HL-60/S4 treated with retinoic acid at 250 ng/mL for 4 days and 3 days (cell line): ENCODE data around the gene TMEM143.
"Not testable (repeated sequence)": the region's sequence is repeated elsewhere in the genome, so short reads cannot be mapped to it uniquely, and the experiment has no call there.

Source experiments
- in situ Hi-C: fragments of 300-500 bp; cut with MboI; formaldehyde crosslinking; loops from 2 replicates; pipeline ENCODE4 v1.7.0; 2022; ENCODE audit warnings: low sequenced_read_pairs

TMEM143 gene

DNA sequence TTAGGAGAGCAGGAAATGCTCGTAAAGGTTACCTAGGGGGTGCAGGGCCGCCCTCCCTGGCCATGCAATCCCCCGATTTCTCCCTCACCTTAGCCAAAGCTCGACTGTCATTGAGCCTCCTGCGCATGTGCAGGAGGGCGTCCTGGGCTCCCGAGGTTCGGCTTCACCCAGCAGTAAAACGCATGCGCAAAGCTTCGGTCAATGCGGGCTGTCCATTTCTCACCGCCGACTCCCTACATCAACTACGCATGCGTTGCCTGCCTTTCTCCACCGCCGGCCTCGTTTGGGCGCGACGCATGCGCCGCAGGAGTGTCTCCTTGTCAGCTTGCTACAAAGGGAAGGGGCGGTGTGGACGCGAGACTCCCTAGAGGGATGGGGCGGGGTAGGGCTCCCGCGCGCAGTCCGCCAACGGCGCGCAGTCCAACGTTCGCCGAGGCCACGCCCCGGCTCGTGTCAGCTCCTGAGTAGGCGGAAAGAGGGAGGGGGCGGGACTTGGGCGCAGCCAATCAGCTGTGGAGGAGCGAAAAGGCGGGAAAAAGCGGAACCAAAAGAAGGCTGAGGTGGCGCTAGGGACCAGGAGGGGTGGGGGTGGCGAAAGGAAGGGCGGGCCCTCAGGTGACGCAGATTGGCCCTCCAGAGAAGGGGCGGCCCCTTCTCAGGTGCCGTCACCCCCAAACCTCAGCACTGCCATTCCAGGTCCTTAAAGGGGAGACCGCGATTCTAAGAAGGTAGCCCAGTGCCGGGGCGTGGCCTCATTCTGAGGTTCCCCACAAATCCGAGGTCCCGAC, at the start of gene TMEM143, which contains the start of gene SYNGR4:
TSS of gene TMEM143 (minus strand) at position 131 of the 788 bp plus-strand sequence. CDS start at position 111, 20 bp downstream.
TSS of gene SYNGR4 (plus strand) at position 558 of the 788 bp plus-strand sequence. CDS start 1,476 bp downstream, outside the sequence.
- in situ Hi-C loops: no loop called here

DNA sequence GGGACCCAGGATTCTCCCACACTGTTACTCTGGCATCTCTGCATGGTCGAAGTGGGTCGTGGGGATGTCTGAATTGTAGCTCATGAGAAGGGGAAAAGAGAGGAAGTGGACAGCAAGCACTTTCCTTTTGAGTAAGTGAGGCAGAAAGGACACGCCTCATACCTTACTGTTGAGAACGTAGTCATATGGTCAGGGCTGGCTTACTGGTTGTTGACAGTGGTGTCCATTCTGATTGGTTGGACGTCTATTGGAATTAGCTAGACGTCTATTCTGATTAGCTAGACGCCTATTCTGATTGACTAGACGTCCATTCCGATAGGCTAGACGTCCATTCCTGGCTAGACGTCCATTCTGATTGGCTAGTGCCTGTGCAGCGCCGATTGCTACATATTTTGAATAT, 42.1 kb upstream of the TMEM143 start:
- in situ Hi-C loops: no loop called here

- in situ Hi-C loops: no loop called here
These were observed 41.4 kb upstream of the TMEM143 start for GRCh38 chr19:48405010-48405659.

GRCh38 chr19:48403606-48404005, 39.9 kb upstream of the TMEM143 start:
- in situ Hi-C loops: no loop called here

DNA sequence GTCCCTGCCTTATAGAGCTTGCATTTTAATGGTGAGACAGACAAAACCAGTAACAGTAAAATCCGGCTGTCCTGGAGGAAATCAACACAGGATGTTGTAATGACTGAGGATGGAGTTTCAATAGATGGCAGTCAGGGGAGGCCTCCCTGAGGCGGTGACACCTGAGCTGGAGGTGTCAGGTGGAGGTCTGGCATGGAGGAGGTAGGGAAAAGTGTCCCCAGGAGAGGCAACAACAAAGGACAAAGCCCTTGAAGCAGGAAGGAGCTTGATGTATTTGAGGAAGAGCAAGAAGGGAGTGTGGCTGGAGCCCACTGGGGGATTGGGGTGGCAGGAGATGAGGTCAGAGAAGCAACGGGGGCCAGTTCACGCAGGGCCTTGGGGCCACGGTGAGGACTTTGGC, 37.5 kb upstream of the TMEM143 start:
- in situ Hi-C loops: no loop called here

DNA sequence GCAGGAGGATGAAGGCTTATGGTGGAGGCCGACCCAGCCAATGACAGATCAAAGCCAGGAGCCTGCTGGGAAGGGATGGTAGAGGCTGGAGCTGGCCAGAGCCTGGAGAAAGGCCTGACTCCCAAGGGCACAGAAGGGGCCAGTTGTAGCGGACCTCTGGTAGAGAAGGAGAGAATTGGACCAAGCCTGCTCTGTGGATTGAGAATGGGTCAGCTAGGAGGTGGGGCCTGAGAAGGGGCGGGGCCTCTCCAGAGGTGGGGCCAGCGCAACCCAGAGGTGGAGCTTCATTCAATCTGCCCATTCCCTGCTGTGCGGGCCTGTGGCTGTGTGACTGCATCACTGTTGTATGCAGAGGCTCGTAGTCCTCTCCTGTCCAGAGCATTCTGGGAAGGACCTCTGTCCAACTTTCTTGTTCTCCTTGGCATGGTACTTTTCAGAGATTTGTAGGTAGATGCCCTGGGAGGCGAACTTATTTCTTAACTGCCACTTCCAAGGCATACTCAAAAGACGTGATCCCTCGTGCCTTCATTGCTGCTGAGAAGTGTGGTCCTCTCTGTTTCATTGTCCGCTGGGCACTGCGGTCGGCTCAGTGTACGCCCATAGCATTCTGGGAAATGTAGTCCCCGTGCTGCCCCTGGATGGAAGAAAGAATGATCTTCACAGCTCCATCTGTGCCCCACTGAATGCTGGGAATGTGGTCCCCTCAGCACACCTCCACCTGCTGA, 36.4 kb upstream of the TMEM143 start:
- in situ Hi-C loops: no loop called here

DNA sequence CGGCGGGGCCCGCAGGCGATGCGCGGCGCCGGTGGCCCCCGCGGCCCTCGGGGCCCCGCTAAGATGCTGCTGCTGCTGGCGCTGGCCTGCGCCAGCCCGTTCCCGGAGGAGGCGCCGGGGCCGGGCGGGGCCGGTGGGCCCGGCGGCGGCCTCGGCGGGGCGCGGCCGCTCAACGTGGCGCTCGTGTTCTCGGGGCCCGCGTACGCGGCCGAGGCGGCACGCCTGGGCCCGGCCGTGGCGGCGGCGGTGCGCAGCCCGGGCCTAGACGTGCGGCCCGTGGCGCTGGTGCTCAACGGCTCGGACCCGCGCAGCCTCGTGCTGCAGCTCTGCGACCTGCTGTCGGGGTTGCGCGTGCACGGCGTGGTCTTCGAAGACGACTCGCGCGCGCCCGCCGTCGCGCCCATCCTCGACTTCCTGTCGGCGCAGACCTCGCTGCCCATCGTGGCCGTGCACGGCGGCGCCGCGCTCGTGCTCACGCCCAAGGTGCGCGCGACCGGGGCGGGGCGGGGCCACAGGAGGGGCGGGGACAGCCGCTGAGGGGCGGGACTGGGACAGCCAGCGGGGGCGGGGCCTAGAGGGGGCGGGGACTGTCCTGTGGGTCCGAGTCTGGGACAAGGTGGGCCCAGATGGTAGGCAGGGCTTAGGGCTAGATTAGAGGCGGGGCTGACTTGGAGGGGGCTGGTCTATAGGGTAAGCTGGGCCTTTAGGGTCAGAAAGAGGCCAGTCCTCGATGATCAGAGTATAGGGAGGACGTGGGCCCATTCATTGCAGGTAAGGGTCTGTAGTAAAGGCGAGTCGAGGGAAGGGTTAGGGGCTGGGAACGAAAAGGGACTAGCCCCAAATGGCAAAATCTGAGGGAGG, 34.9 kb upstream of the TMEM143 start:
- in situ Hi-C loops: no loop called here

DNA sequence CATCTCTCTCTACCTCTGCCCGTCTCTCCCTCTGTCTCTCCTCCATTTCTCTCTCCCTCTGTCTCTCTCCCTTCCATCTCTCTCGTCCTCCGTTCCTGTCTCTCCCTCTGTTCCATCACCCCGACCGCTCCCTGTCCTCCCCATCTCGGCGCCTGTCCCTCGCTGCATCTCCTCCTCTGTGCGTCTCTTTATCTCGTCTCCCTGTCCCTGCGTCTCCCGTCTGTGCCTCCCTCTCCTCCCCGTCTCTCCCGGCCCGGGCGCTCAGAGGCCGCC, 34.3 kb upstream of the TMEM143 start:
- in situ Hi-C loops: no loop called here

- in situ Hi-C loops: no loop called here
These were observed 33.7 kb upstream of the TMEM143 start for GRCh38 chr19:48397263-48398101.

DNA sequence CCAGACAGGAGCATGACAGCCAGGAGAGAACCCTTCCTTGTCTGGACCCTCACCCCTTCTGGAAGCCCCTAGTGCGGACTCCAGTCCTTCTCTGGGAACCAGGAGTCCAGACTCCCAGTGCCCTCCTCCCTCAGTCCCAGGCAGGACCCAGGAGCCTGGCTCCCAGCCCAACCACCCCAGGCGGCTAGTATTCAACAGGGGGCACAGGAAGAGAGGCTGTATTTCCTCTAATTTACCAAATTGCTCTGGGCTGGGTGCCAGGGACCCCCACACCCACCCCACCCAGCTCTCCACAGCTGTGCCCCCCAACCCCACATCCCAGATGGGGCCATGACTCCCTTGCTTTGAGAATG, 33.1 kb upstream of the TMEM143 start:
- in situ Hi-C loops: no loop called here

DNA sequence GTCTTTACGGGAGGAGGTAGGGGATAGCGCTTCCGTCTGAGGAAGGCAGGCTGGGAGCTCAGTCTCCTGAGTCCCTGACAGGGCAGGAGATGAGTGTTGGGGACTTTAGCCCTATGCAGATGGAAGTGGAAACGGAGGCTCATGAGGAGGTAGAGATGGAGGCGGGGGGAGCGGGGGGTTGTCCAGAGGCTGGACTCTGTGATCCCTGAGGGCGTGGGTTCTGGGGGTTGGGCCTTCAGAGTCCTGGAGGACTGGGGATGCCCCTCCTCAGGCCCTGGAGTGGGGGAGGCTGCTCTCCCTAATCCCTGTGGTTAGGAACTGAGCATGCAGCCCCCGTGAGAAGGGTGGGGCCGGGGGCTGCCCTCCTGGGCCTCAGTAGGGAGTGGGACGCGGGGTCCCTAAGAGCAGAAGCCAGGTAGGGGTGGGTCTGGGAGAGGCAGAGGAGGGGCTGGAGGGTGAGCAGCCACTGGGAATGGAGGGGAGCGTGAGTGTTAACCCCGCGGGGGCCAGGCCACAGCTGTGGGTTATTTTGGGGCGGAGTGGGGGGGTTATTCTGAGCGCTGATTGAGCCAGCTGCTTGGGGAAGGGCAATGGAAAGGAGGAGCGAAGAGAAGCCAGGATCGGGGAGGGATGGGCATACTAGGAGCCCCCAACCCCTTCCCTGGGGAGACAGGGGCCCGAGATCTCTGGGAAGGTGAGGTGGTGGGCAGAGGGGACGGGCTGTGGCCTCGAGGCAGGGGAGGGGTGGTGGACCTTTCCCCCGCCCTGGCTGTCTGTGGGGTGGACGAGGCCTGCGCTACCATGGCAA, 32.5 kb upstream of the TMEM143 start:
- in situ Hi-C loops: no loop called here

DNA sequence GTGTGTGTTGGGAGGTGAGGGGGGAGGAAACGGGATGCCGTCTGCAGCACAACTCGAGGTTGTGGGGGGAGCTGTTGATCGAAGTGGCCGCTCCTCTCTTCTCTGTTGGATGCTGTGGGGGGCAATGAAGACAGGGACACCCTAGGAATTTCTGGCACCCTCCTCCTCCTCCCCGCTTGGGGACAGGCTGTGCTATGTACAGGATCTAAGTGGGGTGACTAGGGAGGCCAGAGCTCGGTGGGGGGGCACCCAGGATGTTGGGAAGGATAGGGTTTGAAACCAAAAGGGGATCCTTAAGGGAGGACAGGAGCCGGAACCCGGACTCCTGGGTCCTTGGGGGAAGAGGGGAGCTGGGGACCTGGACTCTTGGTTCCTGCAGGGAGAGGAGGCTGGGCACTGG, 31.8 kb upstream of the TMEM143 start:
- in situ Hi-C loops: no loop called here

GRCh38 chr19:48395170-48395455, 31.4 kb upstream of the TMEM143 start:
- in situ Hi-C loops: no loop called here

DNA sequence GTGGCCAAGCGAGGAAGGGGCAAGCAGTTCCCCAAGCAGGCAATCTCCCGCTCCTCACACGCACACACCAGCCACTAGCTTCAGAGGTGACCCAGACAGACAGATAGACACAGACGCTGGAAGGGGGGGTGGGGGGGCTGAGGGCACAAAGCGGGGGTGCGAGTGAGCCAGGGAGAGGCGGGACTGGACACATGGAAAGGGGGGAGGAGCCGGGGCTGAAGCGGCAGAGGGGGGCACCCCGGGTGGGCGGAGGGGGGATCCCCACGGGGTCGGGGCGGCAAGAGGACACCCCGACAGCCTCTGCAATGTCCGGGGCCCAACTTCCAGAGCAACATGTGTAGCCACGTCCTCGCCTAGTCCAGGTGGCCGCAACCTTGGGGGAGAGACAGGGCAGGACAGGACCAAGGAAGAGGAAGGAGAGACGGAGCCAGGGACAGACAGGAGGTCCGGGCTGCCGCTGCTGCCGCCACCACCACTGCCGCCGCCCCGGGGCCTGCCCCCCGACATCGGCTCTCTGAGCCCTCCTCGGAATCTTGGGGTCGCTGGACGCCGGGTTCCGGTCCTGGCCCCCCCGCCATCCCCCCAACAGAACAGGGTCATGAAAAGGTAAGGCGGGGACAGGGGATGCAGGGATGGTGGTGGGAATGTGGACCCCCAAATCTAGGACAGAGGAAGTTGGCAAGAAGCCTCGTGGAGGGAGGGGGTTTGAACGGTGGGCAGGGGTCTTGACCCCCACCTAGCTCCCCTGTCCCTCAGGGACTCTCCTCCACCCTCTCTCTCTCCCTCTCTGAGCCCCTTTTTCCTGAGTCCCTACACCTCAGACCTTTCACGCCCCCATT, 30.8 kb upstream of the TMEM143 start:
- in situ Hi-C loops: no loop called here

- in situ Hi-C loops: no loop called here
These were observed 30.0 kb upstream of the TMEM143 start, which contains the start of gene GRIN2D for GRCh38 chr19:48393559-48394330. Gene GRIN2D (plus strand): TSS chr19:48393668. CDS start chr19:48398393, 4,725 bp downstream.

- in situ Hi-C loops: no loop called here
These were observed 29.3 kb upstream of the TMEM143 start for GRCh38 chr19:48392860-48393558.

GRCh38 chr19:48392006-48392344, 28.2 kb upstream of the TMEM143 start:
- in situ Hi-C loops: not testable (repeated sequence)
